Measurements from ENCODE around the gene ST8SIA2.

Gene ST8SIA2

GRCh38 chr15:92448370-92448769, 54.7 kb downstream of the ST8SIA2 start:
- Histone ChIP-seq H4K91ac (ENCODE audit: low read depth, low read length) (no peak overlapping the region), H4K12ac (ENCODE audit: low read depth, low read length) (no peak overlapping the region), H2AK5ac (ENCODE audit: low read length) (no peak overlapping the region), H3K79me1 (ENCODE audit: low read length) (no peaks in the 10 kb centered on the region), H3K9me3 (ENCODE audit: insufficient read depth, low read depth, low read length) (peaks cover 4% of the 10 kb centered on the region), H3K4me2 (ENCODE audit: low read length) (no peak overlapping the region), H3K18ac (ENCODE audit: low read length) (no peak overlapping the region), H2BK5ac (ENCODE audit: low read depth, low read length, poor library complexity) (no peak overlapping the region), H3K14ac (ENCODE audit: low read length) (no peak overlapping the region), H3K23ac (ENCODE audit: low read length) (no peak overlapping the region), H3K4me3 (ENCODE audit: low read depth, low read length) (no peak overlapping the region), H3K79me2 (ENCODE audit: control insufficient read depth, insufficient read depth, low read length, poor library complexity) (no peaks in the 10 kb centered on the region), H3K27me3 (ENCODE audit: insufficient read depth, low read length) (no peaks in the 10 kb centered on the region), H3K4ac (ENCODE audit: low read depth, low read length) (no peak overlapping the region), H3K36me3 (ENCODE audit: control insufficient read depth in 1 of 2, insufficient read depth in 2 of 2, low read length in 2 of 2) (no peaks in the 10 kb centered on the region), H2BK120ac (ENCODE audit: insufficient read depth, low read length, poor library complexity) (no peak overlapping the region), H3K4me1 (ENCODE audit: control insufficient read depth in 1 of 2, insufficient read depth in 2 of 2, low read length in 2 of 2) (peaks cover 3 to 4% of the 10 kb centered on the region in 2 experiments), H3K9ac (ENCODE audit: low read length) (no peak overlapping the region), H3K27ac (ENCODE audit: low read depth, low read length) (no peak overlapping the region), H2AFZ (ENCODE audit: insufficient read depth, low read length, poor library complexity) (no peak overlapping the region), H2BK12ac (ENCODE audit: low read length) (no peak overlapping the region), H4K8ac (ENCODE audit: low read depth, low read length) (no peak overlapping the region)
- no peak for DNase-seq
- no CpG with 5 or more reads among the region's 6 CpGs for WGBS (ENCODE audit: extremely low coverage, insufficient coverage, insufficient read length)

- Histone ChIP-seq H3K18ac (ENCODE audit: low read length) (no peak overlapping the region), H3K14ac (ENCODE audit: low read length) (no peak overlapping the region), H3K9me3 (ENCODE audit: insufficient read depth, low read depth, low read length) (peaks cover 4% of the 10 kb centered on the region), H3K79me2 (ENCODE audit: control insufficient read depth, insufficient read depth, low read length, poor library complexity) (no peaks in the 10 kb centered on the region), H3K4me1 (ENCODE audit: control insufficient read depth in 1 of 2, insufficient read depth in 2 of 2, low read length in 2 of 2) (peaks cover 3 to 4% of the 10 kb centered on the region in 2 experiments), H3K4me3 (ENCODE audit: low read depth, low read length) (no peak overlapping the region), H2BK12ac (ENCODE audit: low read length) (no peak overlapping the region), H2BK5ac (ENCODE audit: low read depth, low read length, poor library complexity) (no peak overlapping the region), H3K79me1 (ENCODE audit: low read length) (no peaks in the 10 kb centered on the region), H4K12ac (ENCODE audit: low read depth, low read length) (no peak overlapping the region), H3K36me3 (ENCODE audit: control insufficient read depth in 1 of 2, insufficient read depth in 2 of 2, low read length in 2 of 2) (no peaks in the 10 kb centered on the region), H3K4me2 (ENCODE audit: low read length) (no peak overlapping the region), H3K4ac (ENCODE audit: low read depth, low read length) (no peak overlapping the region), H2AFZ (ENCODE audit: insufficient read depth, low read length, poor library complexity) (no peak overlapping the region), H4K91ac (ENCODE audit: low read depth, low read length) (no peak overlapping the region), H3K23ac (ENCODE audit: low read length) (no peak overlapping the region), H4K8ac (ENCODE audit: low read depth, low read length) (no peak overlapping the region), H2BK120ac (ENCODE audit: insufficient read depth, low read length, poor library complexity) (no peak overlapping the region), H3K27me3 (ENCODE audit: insufficient read depth, low read length) (no peaks in the 10 kb centered on the region), H3K9ac (ENCODE audit: low read length) (no peak overlapping the region), H3K27ac (ENCODE audit: low read depth, low read length) (no peak overlapping the region), H2AK5ac (ENCODE audit: low read length) (no peak overlapping the region)
- WGBS (ENCODE audit: extremely low coverage, insufficient coverage, insufficient read length), result no CpG with 5 or more reads among the region's 2 CpGs
- peak in 1 of 2 donors; percentile 40 for DNase-seq
Measured at GRCh38 chr15:92449476-92449875, 55.8 kb downstream of the ST8SIA2 start.

GRCh38 chr15:92451225-92451825, 57.6 kb downstream of the ST8SIA2 start:
- Histone ChIP-seq H2BK120ac (ENCODE audit: insufficient read depth, low read length, poor library complexity) (no peak overlapping the region), H3K36me3 (ENCODE audit: control insufficient read depth in 1 of 2, insufficient read depth in 2 of 2, low read length in 2 of 2) (no peaks in the 10 kb centered on the region), H2BK5ac (ENCODE audit: low read depth, low read length, poor library complexity) (no peak overlapping the region), H4K12ac (ENCODE audit: low read depth, low read length) (no peak overlapping the region), H4K8ac (ENCODE audit: low read depth, low read length) (no peak overlapping the region), H4K91ac (ENCODE audit: low read depth, low read length) (no peak overlapping the region), H3K79me2 (ENCODE audit: control insufficient read depth, insufficient read depth, low read length, poor library complexity) (no peaks in the 10 kb centered on the region), H3K14ac (ENCODE audit: low read length) (no peak overlapping the region), H3K18ac (ENCODE audit: low read length) (no peak overlapping the region), H3K4me1 (ENCODE audit: control insufficient read depth in 1 of 2, insufficient read depth in 2 of 2, low read length in 2 of 2) (peaks cover 3 to 4% of the 10 kb centered on the region in 2 experiments), H3K9me3 (ENCODE audit: insufficient read depth, low read depth, low read length) (peaks cover 2% of the 10 kb centered on the region), H3K4ac (ENCODE audit: low read depth, low read length) (no peak overlapping the region), H2BK12ac (ENCODE audit: low read length) (no peak overlapping the region), H3K27ac (ENCODE audit: low read depth, low read length) (no peak overlapping the region), H2AFZ (ENCODE audit: insufficient read depth, low read length, poor library complexity) (no peak overlapping the region), H3K4me3 (ENCODE audit: low read depth, low read length) (no peak overlapping the region), H3K79me1 (ENCODE audit: low read length) (no peaks in the 10 kb centered on the region), H3K23ac (ENCODE audit: low read length) (no peak overlapping the region), H3K27me3 (ENCODE audit: insufficient read depth, low read length) (no peaks in the 10 kb centered on the region), H3K4me2 (ENCODE audit: low read length) (no peak overlapping the region), H3K9ac (ENCODE audit: low read length) (no peak overlapping the region), H2AK5ac (ENCODE audit: low read length) (no peak overlapping the region)
- DNase-seq, result peak; percentile 79 to 91
- WGBS (ENCODE audit: extremely low coverage, insufficient coverage, insufficient read length), result no CpG with 5 or more reads among the region's 10 CpGs

GRCh38 chr15:92452143-92452542, 58.5 kb downstream of the ST8SIA2 start:
- no peaks in the 10 kb centered on the region for H3K36me3 ChIP-seq (ENCODE audit: control insufficient read depth in 1 of 2, insufficient read depth in 2 of 2, low read length in 2 of 2)
- no CpG with 5 or more reads among the region's 3 CpGs for WGBS (ENCODE audit: extremely low coverage, insufficient coverage, insufficient read length)
- no peak overlapping the region for H3K27ac ChIP-seq (ENCODE audit: low read depth, low read length)

More at GRCh38 chr15:92452143-92452542, 58.5 kb downstream of the ST8SIA2 start:
- H4K12ac ChIP-seq (ENCODE audit: low read depth, low read length), result no peak overlapping the region
- no peak overlapping the region for H3K18ac ChIP-seq (ENCODE audit: low read length)
- no peak overlapping the region for H4K8ac ChIP-seq (ENCODE audit: low read depth, low read length)
- H2BK5ac ChIP-seq (ENCODE audit: low read depth, low read length, poor library complexity), result no peak overlapping the region
- peaks cover 2% of the 10 kb centered on the region for H3K9me3 ChIP-seq (ENCODE audit: insufficient read depth, low read depth, low read length)
- H2AK5ac ChIP-seq (ENCODE audit: low read length), result no peak overlapping the region
- H3K23ac ChIP-seq (ENCODE audit: low read length), result no peak overlapping the region
- H2BK12ac ChIP-seq (ENCODE audit: low read length), result no peak overlapping the region
- H3K79me2 ChIP-seq (ENCODE audit: control insufficient read depth, insufficient read depth, low read length, poor library complexity), result no peaks in the 10 kb centered on the region
- no peak for DNase-seq
- no peaks in the 10 kb centered on the region for H3K27me3 ChIP-seq (ENCODE audit: insufficient read depth, low read length)
- H3K4ac ChIP-seq (ENCODE audit: low read depth, low read length), result no peak overlapping the region
- no peak overlapping the region for H3K4me2 ChIP-seq (ENCODE audit: low read length)
- H4K91ac ChIP-seq (ENCODE audit: low read depth, low read length), result no peak overlapping the region
- H3K4me1 ChIP-seq (ENCODE audit: control insufficient read depth in 1 of 2, insufficient read depth in 2 of 2, low read length in 2 of 2), result peaks cover 3 to 4% of the 10 kb centered on the region in 2 experiments
- H3K4me3 ChIP-seq (ENCODE audit: low read depth, low read length), result no peak overlapping the region
- no peak overlapping the region for H2AFZ ChIP-seq (ENCODE audit: insufficient read depth, low read length, poor library complexity)
- no peaks in the 10 kb centered on the region for H3K79me1 ChIP-seq (ENCODE audit: low read length)
- H3K9ac ChIP-seq (ENCODE audit: low read length), result no peak overlapping the region
- no peak overlapping the region for H2BK120ac ChIP-seq (ENCODE audit: insufficient read depth, low read length, poor library complexity)
- no peak overlapping the region for H3K14ac ChIP-seq (ENCODE audit: low read length)
